HepG2 (cell line): ENCODE measurements around the gene TBC1D14. TPM values are rescaled to one million over a fixed set of nuclear protein-coding genes. Genes with fewer than 3 reads are reported as not detected.

Experiments used
- CBFB ChIP-seq: sonication (generic); formaldehyde crosslinking; IDR thresholded peaks from 2 replicates; pipeline ENCODE4 v1.4.0; 2020; ENCODE audit warnings: missing genetic modification reagents
- CBX5 ChIP-seq: sonication (generic); formaldehyde crosslinking; IDR thresholded peaks from 2 replicates; pipeline ENCODE4 v1.4.0; 2020; ENCODE audit warnings: missing genetic modification reagents, borderline replicate concordance
- DZIP1 ChIP-seq: sonication (generic); formaldehyde crosslinking; IDR thresholded peaks from 2 replicates; pipeline ENCODE4 v1.5.0; 2020; ENCODE audit warnings: mild to moderate bottlenecking, missing genetic modification reagents
- ESRRA ChIP-seq: sonication (generic); formaldehyde crosslinking; IDR thresholded peaks from 2 replicates; pipeline ENCODE4 v1.5.1; 2020; ENCODE audit warnings: mild to moderate bottlenecking, low read depth, missing genetic modification reagents
- HOXA3 ChIP-seq: sonication (generic); formaldehyde crosslinking; IDR thresholded peaks from 2 replicates; pipeline ENCODE4 v1.5.0; 2020; ENCODE audit warnings: missing genetic modification reagents
- MLX ChIP-seq: IDR thresholded peaks from 2 replicates; pipeline ENCODE4 v1.6.1; 2016
- MLXIP ChIP-seq: sonication (generic); formaldehyde crosslinking; IDR thresholded peaks from 2 replicates; pipeline ENCODE4 v1.9.0; 2021; ENCODE audit warnings: missing genetic modification reagents, borderline replicate concordance
- MTERF4 ChIP-seq: sonication (generic); formaldehyde crosslinking; IDR thresholded peaks from 2 replicates; pipeline ENCODE4 v1.8.0; 2023; ENCODE audit warnings: mild to moderate bottlenecking, missing genetic modification reagents
- SMAD1 ChIP-seq: sonication (generic); formaldehyde crosslinking; IDR thresholded peaks from 2 replicates; pipeline ENCODE4 v1.4.0; 2020; ENCODE audit warnings: missing genetic modification reagents, low read depth, mild to moderate bottlenecking, borderline replicate concordance
- ZNF644 ChIP-seq: IDR thresholded peaks from 2 replicates; pipeline ENCODE4 v1.6.1; 2016; ENCODE audit warnings: low read depth
- ZNF670 ChIP-seq: sonication (generic); formaldehyde crosslinking; IDR thresholded peaks from 2 replicates; pipeline ENCODE4 v1.8.0; 2022; ENCODE audit warnings: mild to moderate bottlenecking, missing genetic modification reagents, borderline replicate concordance
- polyA plus RNA-seq, 8 experiments: library from polyadenylated mRNA; depleted of rRNA in 3 of 8; stranded (reverse) in 7 of 8; unstranded in 1 of 8; fragments of >200 nt; fragmentation: Illumina TruSeq in 4 of 8; extraction: Trizol in 4 of 8; gene quantifications; 2 replicates each; pipeline versions ENCODE4 v1.2.1 to v1.2.3, GENCODE V29; 2011 to 2016; ENCODE audit warnings: low read depth in 4 of 8, missing spikeins in 1 of 8, mixed read lengths in 1 of 8; ENCODE audit not compliant: insufficient read depth in 1 of 8
- total RNA-seq, 5 experiments: library from RNA; depleted of rRNA; stranded (reverse); fragments of >200 nt; fragmentation: Illumina TruSeq; extraction: Trizol; gene quantifications; 2 replicates each; pipeline ENCODE4 v1.2.3, GENCODE V29; 2016; ENCODE audit warnings: low read depth in 1 of 5
- TF ChIP-seq, protein P1 (sequence below): sonication (generic); formaldehyde crosslinking; IDR thresholded peaks from 2 replicates; pipeline ENCODE4 v1.4.0; 2020; ENCODE audit warnings: mild to moderate bottlenecking, missing genetic modification reagents
- TF ChIP-seq, protein P2 (sequence below): sonication (generic); formaldehyde crosslinking; IDR thresholded peaks from 2 replicates; pipeline ENCODE4 v1.8.1; 2022; ENCODE audit warnings: low read depth, mild to moderate bottlenecking, missing genetic modification reagents

TBC1D14 gene
- total and polyA plus RNA-seq, 2 of the 13 experiments (the other 11 are each of a cell fraction or from before 2014, with no cell fraction given): 29.5 to 46.5 TPM

DNA sequence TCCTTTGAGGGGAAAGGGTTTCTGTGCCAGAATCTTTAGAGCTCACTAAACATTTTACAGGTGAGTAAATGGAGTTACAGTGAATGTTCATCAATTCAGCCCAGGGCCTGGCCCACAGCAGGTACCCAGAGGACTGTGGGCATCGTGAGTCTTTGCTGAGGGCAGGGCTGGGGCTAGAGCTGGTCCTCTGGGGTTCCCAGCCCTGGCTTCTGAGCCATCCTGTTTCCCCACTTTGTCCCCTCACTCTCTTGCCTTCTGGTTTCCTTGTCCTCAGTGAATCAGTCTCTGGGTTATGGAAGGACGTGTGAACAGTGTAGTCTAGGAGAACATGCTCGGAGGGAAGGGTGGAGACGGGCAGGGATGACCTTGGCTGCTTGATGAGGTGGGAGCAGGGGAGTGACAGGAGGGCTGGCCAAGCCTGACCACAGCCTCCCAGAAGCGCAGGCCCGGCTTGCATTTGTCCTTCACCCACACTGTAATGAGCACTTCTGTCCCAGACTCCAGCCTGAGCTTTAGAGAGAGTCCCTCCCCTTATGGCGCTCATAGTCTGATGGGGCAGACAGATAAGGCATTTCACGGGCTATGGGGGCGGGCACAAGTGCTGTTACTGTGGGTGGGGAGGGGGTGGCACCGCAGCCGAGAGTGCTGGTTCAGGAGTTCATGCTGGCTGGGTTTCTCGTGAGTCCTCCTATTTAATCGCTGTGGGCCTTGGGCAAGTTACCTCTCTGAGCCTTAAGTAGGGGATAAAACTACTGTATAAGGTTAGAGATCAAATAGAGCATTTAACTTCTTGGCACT lies 17.3 kb downstream of the TBC1D14 start (continued):
- TF ChIP-seq, protein P1, sequence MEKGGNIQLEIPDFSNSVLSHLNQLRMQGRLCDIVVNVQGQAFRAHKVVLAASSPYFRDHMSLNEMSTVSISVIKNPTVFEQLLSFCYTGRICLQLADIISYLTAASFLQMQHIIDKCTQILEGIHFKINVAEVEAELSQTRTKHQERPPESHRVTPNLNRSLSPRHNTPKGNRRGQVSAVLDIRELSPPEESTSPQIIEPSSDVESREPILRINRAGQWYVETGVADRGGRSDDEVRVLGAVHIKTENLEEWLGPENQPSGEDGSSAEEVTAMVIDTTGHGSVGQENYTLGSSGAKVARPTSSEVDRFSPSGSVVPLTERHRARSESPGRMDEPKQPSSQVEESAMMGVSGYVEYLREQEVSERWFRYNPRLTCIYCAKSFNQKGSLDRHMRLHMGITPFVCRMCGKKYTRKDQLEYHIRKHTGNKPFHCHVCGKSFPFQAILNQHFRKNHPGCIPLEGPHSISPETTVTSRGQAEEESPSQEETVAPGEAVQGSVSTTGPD (CRISPR knock-in tag): no peak
- no peak for TF ChIP-seq DZIP1
- no peak for TF ChIP-seq MTERF4 (CRISPR knock-in tag)
- no peak for TF ChIP-seq SMAD1 (CRISPR knock-in tag)
- peak; percentile 71 for TF ChIP-seq ESRRA
- no peak for TF ChIP-seq MLX (CRISPR knock-in tag)
- TF ChIP-seq, protein P2, sequence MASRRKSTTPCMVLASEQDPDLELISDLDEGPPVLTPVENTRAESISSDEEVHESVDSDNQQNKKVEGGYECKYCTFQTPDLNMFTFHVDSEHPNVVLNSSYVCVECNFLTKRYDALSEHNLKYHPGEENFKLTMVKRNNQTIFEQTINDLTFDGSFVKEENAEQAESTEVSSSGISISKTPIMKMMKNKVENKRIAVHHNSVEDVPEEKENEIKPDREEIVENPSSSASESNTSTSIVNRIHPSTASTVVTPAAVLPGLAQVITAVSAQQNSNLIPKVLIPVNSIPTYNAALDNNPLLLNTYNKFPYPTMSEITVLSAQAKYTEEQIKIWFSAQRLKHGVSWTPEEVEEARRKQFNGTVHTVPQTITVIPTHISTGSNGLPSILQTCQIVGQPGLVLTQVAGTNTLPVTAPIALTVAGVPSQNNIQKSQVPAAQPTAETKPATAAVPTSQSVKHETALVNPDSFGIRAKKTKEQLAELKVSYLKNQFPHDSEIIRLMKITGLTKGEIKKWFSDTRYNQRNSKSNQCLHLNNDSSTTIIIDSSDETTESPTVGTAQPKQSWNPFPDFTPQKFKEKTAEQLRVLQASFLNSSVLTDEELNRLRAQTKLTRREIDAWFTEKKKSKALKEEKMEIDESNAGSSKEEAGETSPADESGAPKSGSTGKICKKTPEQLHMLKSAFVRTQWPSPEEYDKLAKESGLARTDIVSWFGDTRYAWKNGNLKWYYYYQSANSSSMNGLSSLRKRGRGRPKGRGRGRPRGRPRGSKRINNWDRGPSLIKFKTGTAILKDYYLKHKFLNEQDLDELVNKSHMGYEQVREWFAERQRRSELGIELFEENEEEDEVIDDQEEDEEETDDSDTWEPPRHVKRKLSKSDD (CRISPR knock-in tag): no peak
- no peak for TF ChIP-seq ZNF670 (CRISPR knock-in tag)
- TF ChIP-seq CBFB (CRISPR knock-in tag): 0 out of 2 replicates have a peak, but pooled peaks have one; percentile 69
- no peak for TF ChIP-seq MLXIP (CRISPR knock-in tag)
- TF ChIP-seq ZNF644: no peak
- TF ChIP-seq CBX5 (CRISPR knock-in tag): no peak
- peak; percentile 59; the same call in 1 of the 2 replicates for TF ChIP-seq HOXA3 (CRISPR knock-in tag)
